HEK293 (cell line): ENCODE results near the gene NUB1.

ENCODE experiments used
- CTCF ChIA-PET: fragments of 350-600 bp; formaldehyde crosslinking; extraction: SDS; loops from one replicate; lab custom pipeline; 2021; ENCODE audit warnings: antibody characterized with exemption; lab: Yijun Ruan, JAX
- POLR2A ChIA-PET: fragments of 300-600 bp; formaldehyde crosslinking; extraction: SDS; loops from one replicate; lab custom pipeline; 2020; ENCODE audit warnings: antibody characterized with exemption, inconsistent platforms; lab: Yijun Ruan, JAX
- H3K27ac ChIP-seq: fragments of 200-500 bp; sonication (Bioruptor generic); 2 replicates; pipeline ENCODE4 v1.5.1; 2014; ENCODE audit warnings: low read depth, low read length, control low read depth, inconsistent platforms; ENCODE audit errors: extremely low read depth
- H3K36me3 ChIP-seq, 2 experiments: fragments of 200-500 bp in 1 of 2; sonication (Bioruptor generic) in 1 of 2; 1 replicate in 1 of 2; 2 replicates in 1 of 2; pipeline ENCODE4 v1.5.1; 2014 to 2017; ENCODE audit warnings: inconsistent platforms in 2 of 2, low read length in 2 of 2; ENCODE audit not compliant: control insufficient read depth in 2 of 2, insufficient read depth in 1 of 2
- H3K4me1 ChIP-seq: fragments of 200-500 bp; sonication (Bioruptor generic); 2 replicates; pipeline ENCODE4 v1.5.1; 2014; ENCODE audit warnings: mild to moderate bottlenecking, low read length, inconsistent platforms; ENCODE audit not compliant: control insufficient read depth, insufficient read depth
- H3K4me3 ChIP-seq: 2 replicates; pipeline ENCODE4 v1.5.1; 2011; ENCODE audit warnings: low read depth, mild to moderate bottlenecking, control low read depth, low read length, moderate library complexity
- H3K9me3 ChIP-seq: fragments of 200-500 bp; sonication (Bioruptor generic); 2 replicates; pipeline ENCODE4 v1.5.1; 2014; ENCODE audit warnings: low read depth, low read length, inconsistent platforms; ENCODE audit not compliant: control insufficient read depth, insufficient read depth
- BCL6B ChIP-seq: fragments of 450-650 bp; formaldehyde crosslinking; IDR thresholded peaks from 2 replicates; pipeline ENCODE4 v1.5.1; 2017; ENCODE audit warnings: missing biosample characterization, missing genetic modification characterization
- KLF17 ChIP-seq: fragments of 450-650 bp; formaldehyde crosslinking; IDR thresholded peaks from 2 replicates; pipeline ENCODE4 v1.5.1; 2016; ENCODE audit warnings: missing biosample characterization, missing genetic modification characterization
- KLF8 ChIP-seq: fragments of 450-650 bp; formaldehyde crosslinking; IDR thresholded peaks from 2 replicates; pipeline ENCODE4 v1.5.1; 2016; ENCODE audit warnings: missing biosample characterization, missing genetic modification characterization
- SP3 ChIP-seq: fragments of 450-650 bp; formaldehyde crosslinking; IDR thresholded peaks from 2 replicates; pipeline ENCODE4 v1.5.1; 2016; ENCODE audit warnings: missing biosample characterization, missing genetic modification characterization
- YY1 ChIP-seq: fragments of 450-650 bp; formaldehyde crosslinking; IDR thresholded peaks from 2 replicates; pipeline ENCODE4 v1.5.1; 2018; ENCODE audit warnings: missing biosample characterization, missing genetic modification characterization
- ZBTB11 ChIP-seq: fragments of 450-650 bp; formaldehyde crosslinking; conservative IDR thresholded peaks from 2 replicates; pipeline ENCODE4 v1.5.1; 2016; ENCODE audit warnings: low read depth, missing biosample characterization, missing genetic modification characterization
- ZNF214 ChIP-seq: fragments of 450-650 bp; formaldehyde crosslinking; IDR thresholded peaks from 2 replicates; pipeline ENCODE4 v1.5.1; 2017; ENCODE audit warnings: missing biosample characterization, mild to moderate bottlenecking, missing genetic modification characterization, borderline replicate concordance
- ZNF221 ChIP-seq: fragments of 450-650 bp; formaldehyde crosslinking; IDR thresholded peaks from 2 replicates; pipeline ENCODE4 v1.5.1; 2017; ENCODE audit warnings: missing biosample characterization, missing genetic modification characterization, borderline replicate concordance
- ZNF266 ChIP-seq: fragments of 450-650 bp; formaldehyde crosslinking; IDR thresholded peaks from 2 replicates; pipeline ENCODE4 v1.5.1; 2016; ENCODE audit warnings: missing biosample characterization, missing genetic modification characterization, low read depth
- ZNF311 ChIP-seq: fragments of 450-650 bp; formaldehyde crosslinking; IDR thresholded peaks from 2 replicates; pipeline ENCODE4 v1.5.1; 2017; ENCODE audit warnings: missing biosample characterization, missing genetic modification characterization, borderline replicate concordance
- ZNF335 ChIP-seq: fragments of 450-650 bp; formaldehyde crosslinking; conservative IDR thresholded peaks from 2 replicates; pipeline ENCODE4 v1.5.1; 2016; ENCODE audit warnings: missing biosample characterization, missing genetic modification characterization
- ZNF394 ChIP-seq: fragments of 450-650 bp; formaldehyde crosslinking; IDR thresholded peaks from 2 replicates; pipeline ENCODE4 v1.5.1; 2016; ENCODE audit warnings: missing biosample characterization, missing genetic modification characterization, mild to moderate bottlenecking, moderate library complexity, borderline replicate concordance
- ZNF48 ChIP-seq: fragments of 450-650 bp; formaldehyde crosslinking; IDR thresholded peaks from 2 replicates; pipeline ENCODE4 v1.5.1; 2016; ENCODE audit warnings: missing biosample characterization, missing genetic modification characterization
- ZNF514 ChIP-seq: fragments of 450-650 bp; formaldehyde crosslinking; IDR thresholded peaks from 2 replicates; pipeline ENCODE4 v1.5.1; 2016; ENCODE audit warnings: missing biosample characterization, missing genetic modification characterization
- ZNF521 ChIP-seq: fragments of 450-650 bp; formaldehyde crosslinking; IDR thresholded peaks from 2 replicates; pipeline ENCODE4 v1.5.1; 2017; ENCODE audit warnings: missing biosample characterization, mild to moderate bottlenecking, missing genetic modification characterization
- ZNF560 ChIP-seq: fragments of 450-650 bp; formaldehyde crosslinking; IDR thresholded peaks from 2 replicates; pipeline ENCODE4 v1.5.1; 2017; ENCODE audit warnings: missing biosample characterization, missing genetic modification characterization, borderline replicate concordance
- ZNF621 ChIP-seq: fragments of 450-650 bp; formaldehyde crosslinking; IDR thresholded peaks from 2 replicates; pipeline ENCODE4 v1.5.1; 2017; ENCODE audit warnings: missing biosample characterization, missing genetic modification characterization
- ZNF624 ChIP-seq: fragments of 450-650 bp; formaldehyde crosslinking; IDR thresholded peaks from 2 replicates; pipeline ENCODE4 v1.5.1; 2017; ENCODE audit warnings: missing biosample characterization, missing genetic modification characterization
- ZNF639 ChIP-seq: fragments of 450-650 bp; formaldehyde crosslinking; IDR thresholded peaks from 2 replicates; pipeline ENCODE4 v1.5.1; 2016; ENCODE audit warnings: missing biosample characterization, missing genetic modification characterization
- ZNF692 ChIP-seq: fragments of 450-650 bp; formaldehyde crosslinking; IDR thresholded peaks from 2 replicates; pipeline ENCODE4 v1.5.1; 2016; ENCODE audit warnings: missing biosample characterization, missing genetic modification characterization
- ZNF837 ChIP-seq: fragments of 450-650 bp; formaldehyde crosslinking; IDR thresholded peaks from 2 replicates; pipeline ENCODE4 v1.5.1; 2016; ENCODE audit warnings: missing biosample characterization, missing genetic modification characterization
- TF ChIP-seq, protein P1 (sequence below): fragments of 450-650 bp; formaldehyde crosslinking; IDR thresholded peaks from 2 replicates; pipeline ENCODE4 v1.5.0; 2017; ENCODE audit warnings: missing biosample characterization, missing genetic modification characterization, borderline replicate concordance

The NUB1 gene

GRCh38 chr7:151312356-151312755, 29.3 kb upstream of the NUB1 start:
- POLR2A ChIA-PET: no interaction called here
- no peaks in the 10 kb centered on the region for H3K4me1 ChIP-seq
- no peaks in the 10 kb centered on the region for H3K36me3 ChIP-seq
- H3K9me3 ChIP-seq: no peaks in the 10 kb centered on the region
- TF ChIP-seq ZNF514 (tag by site-specific recombination): no peak
- TF ChIP-seq ZNF521: no peak
- TF ChIP-seq BCL6B (tag by site-specific recombination): no peak
- TF ChIP-seq ZNF837: no peak
- TF ChIP-seq SP3: no peak
- TF ChIP-seq ZNF692: no peak
- no peak for TF ChIP-seq ZNF621 (tag by site-specific recombination)
- no peak for TF ChIP-seq ZNF335
- TF ChIP-seq, all 188 proteins: peak for 0
- CTCF ChIA-PET: interaction anchor here (4.5 kb wide), 1 partner anchor 38 kb away, joined by 27 read pairs; no protein-coding TSS in a partner anchor
- H3K4me3 ChIP-seq: no peak overlapping the region
- H3K27ac ChIP-seq: no peak overlapping the region

DNA sequence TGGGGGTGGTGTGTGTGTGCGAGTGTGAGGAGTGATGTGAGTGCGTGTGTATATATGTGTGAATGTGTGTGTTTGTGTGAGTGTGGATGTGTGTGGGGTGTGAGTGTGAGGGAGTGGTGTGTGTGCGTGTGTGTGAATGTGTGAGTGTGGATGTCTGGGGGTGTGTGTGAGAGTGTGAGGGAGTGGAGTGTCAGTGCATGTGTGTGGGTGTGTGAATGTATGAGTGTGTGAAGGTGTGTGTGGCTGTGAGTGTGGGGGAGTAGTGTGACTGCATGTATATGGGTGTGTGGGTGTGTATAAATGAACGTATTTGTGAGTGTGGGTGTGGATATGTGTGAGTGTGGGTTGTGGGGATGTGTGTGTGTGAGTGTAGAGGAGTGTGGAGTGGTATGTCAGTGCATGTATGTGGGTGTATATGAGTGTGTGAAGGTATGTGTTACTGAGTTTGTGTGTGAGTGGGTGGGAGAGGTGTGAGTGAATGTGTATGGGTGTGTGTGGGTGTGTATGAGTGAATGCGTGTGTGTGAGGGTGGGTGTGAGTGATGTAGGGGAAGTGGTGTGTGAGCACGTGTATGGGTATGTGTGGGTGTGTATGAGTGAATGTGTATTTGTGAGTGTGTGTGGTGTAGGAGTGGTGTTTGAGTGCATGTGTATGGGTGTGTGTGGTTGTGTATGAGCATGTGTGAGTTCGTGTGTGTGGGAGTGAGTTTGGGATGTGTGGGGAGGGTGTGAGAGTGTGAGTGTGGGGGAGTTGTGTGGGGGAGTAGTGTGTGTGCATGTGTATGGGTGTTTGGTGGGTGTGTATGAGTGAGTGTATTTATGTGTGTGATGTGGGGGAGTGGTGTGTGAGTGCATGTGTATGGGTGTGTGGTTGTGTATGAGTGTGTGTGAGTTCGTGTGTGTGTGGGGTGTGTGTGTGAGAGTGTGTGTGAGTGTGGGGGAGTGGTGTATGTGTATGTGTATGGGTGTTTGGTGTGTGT, 28.5 kb upstream of the NUB1 start:
- ChIA-PET POLR2A (no interaction called here), CTCF (interaction anchor here (2.7 to 5.5 kb wide), 4 partner anchors 8 to 38 kb away, joined by 15 to 157 read pairs (median 50); no protein-coding TSS in a partner anchor)
- no peak overlapping the region for H3K4me3 ChIP-seq
- no peaks in the 10 kb centered on the region for H3K9me3 ChIP-seq
- H3K36me3 ChIP-seq: no peaks in the 10 kb centered on the region
- H3K27ac ChIP-seq: no peak overlapping the region
- H3K4me1 ChIP-seq: no peaks in the 10 kb centered on the region
- TF ChIP-seq ZNF221: no peak
- TF ChIP-seq ZBTB11 (tag by site-specific recombination): no peak
- no peak for TF ChIP-seq ZNF394 (tag by site-specific recombination)
- no peak for TF ChIP-seq ZNF48 (tag by site-specific recombination)
- TF ChIP-seq ZNF266 (tag by site-specific recombination): no peak
- TF ChIP-seq KLF8 (tag by site-specific recombination): no peak
- TF ChIP-seq, protein P1, sequence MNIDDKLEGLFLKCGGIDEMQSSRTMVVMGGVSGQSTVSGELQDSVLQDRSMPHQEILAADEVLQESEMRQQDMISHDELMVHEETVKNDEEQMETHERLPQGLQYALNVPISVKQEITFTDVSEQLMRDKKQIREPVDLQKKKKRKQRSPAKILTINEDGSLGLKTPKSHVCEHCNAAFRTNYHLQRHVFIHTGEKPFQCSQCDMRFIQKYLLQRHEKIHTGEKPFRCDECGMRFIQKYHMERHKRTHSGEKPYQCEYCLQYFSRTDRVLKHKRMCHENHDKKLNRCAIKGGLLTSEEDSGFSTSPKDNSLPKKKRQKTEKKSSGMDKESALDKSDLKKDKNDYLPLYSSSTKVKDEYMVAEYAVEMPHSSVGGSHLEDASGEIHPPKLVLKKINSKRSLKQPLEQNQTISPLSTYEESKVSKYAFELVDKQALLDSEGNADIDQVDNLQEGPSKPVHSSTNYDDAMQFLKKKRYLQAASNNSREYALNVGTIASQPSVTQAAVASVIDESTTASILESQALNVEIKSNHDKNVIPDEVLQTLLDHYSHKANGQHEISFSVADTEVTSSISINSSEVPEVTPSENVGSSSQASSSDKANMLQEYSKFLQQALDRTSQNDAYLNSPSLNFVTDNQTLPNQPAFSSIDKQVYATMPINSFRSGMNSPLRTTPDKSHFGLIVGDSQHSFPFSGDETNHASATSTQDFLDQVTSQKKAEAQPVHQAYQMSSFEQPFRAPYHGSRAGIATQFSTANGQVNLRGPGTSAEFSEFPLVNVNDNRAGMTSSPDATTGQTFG: peak; percentile 19; the same call in 1 of the 2 replicates
- TF ChIP-seq ZNF311: no peak
- no peak for TF ChIP-seq ZNF560 (tag by site-specific recombination)
- TF ChIP-seq ZNF639 (tag by site-specific recombination): no peak
- TF ChIP-seq YY1 (tag by site-specific recombination): no peak
- no peak for TF ChIP-seq ZNF214 (tag by site-specific recombination)
- no peak for TF ChIP-seq ZNF624
- TF ChIP-seq KLF17 (tag by site-specific recombination): no peak
